Measurements from ENCODE around the gene SDC4.

Gene SDC4

DNA sequence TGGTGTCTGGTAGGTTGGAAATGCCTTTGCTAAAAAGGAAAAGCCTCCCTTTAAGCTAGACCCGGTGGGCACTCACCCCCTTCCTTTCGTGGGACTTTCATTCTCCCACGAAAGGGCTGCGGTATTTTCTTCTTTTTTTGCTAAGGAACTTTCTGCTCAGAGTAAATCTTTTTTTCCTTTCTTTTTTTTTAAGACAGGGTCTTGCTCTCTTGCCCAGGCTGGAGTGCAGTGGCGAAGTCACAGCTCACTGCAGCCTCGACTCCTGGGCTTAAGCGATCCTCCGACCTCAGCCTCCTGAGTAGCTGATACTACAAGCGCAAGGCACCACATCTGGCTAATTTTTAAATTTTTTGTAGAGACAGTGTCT lies 25.9 kb upstream of the SDC4 start:
- H3K36me3 ChIP-seq (ENCODE audit: control insufficient read depth in 1 of 2, insufficient read depth in 2 of 2, low read length in 2 of 2): no peaks in the 10 kb centered on the region
- H3K27ac ChIP-seq (ENCODE audit: low read depth, low read length): no peak overlapping the region
- no peaks in the 10 kb centered on the region for H3K27me3 ChIP-seq (ENCODE audit: control insufficient read depth in 1 of 2, insufficient read depth in 2 of 2, low read length in 2 of 2)
- H3K4me1 ChIP-seq (ENCODE audit: control insufficient read depth in 1 of 2, insufficient read depth in 2 of 2, low read length in 2 of 2): peaks cover 13 to 37% of the 10 kb centered on the region in 2 donors
- H3K4me3 ChIP-seq (ENCODE audit: low read depth in 1 of 2, low read length in 2 of 2): peak overlapping the region; percentile 67 to 82
- peak overlapping the region in 1 of 2 donors; percentile 59 for H3K9ac ChIP-seq (ENCODE audit: low read depth in 1 of 2, low read length in 2 of 2)
- H3K9me3 ChIP-seq (ENCODE audit: control insufficient read depth in 1 of 2, low read length in 2 of 2): no peaks in the 10 kb centered on the region

DNA sequence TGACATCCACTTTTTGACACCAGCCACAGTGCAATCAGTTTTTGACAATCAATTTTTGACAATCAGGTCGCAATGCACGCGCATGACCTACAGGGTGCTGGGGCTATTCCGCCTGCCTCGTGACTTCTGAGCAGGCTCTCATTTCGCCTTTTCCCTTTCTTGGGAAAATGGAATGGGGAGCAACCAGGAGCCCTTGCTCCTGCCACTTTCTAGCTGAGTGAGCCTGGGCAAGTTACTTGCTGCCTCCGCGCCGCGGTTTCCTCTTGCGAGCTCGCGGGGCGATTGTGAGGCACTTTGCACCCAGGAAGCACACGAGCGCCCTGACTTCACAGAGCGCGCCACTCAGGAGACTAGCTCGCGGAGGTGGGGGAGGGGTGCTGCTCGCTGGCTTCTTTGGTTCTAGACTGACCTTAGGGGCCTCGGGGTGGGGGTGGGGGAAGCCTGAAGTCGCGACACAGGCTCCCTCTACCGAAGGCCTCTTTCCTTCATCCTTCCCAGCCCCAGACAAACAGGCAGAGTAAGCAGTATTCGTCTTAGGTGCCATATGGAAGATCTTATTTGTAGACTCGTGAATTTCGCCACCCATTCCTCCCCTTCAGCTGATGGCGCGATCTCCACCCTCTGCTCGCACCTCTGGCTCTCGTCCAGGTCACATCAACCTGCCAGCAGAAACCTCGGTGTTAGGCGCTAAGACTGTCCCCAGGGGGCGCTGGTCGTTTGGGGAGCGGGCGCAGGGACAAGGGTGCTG lies 25.3 kb upstream of the SDC4 start:
- peak overlapping the region; percentile 48 to 59 for H3K9ac ChIP-seq (ENCODE audit: low read depth in 1 of 2, low read length in 2 of 2)
- no peaks in the 10 kb centered on the region for H3K27me3 ChIP-seq (ENCODE audit: control insufficient read depth in 1 of 2, insufficient read depth in 2 of 2, low read length in 2 of 2)
- H3K27ac ChIP-seq (ENCODE audit: low read depth, low read length): peak overlapping the region; percentile 17

DNA sequence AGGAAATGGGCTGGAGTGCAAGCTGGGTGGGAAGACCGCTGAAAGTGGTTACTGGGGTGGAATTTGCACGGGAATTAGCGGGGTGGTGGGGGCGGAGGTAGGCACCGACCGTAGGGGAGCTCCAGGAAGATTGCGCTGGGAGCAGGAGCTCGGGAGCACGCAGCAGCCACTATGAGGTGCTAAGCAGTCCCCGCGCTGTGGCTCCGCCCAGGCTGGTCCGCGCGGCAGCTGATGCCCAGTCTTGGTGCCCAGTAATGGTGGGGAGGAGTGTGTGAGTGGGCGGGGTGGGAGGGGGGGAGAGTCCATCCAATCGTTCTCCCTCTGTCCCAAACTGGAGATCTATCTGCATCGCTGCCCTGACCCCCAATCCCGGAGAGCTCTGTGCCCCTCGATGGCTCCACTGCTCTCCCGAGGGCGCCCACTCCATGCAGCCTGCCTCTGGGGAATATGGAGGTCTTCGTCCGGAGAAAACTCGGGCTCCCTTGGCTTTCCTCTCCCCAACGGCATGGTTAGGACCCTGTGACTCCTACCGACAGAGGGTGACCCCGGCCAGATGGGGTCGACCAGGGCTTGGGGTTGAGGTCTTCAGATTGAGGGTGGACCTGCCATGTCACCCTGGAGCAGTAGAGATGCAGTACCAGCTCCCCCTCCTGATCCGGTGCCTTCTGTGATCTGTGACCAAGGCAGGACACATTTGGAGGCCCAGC lies 24.6 kb upstream of the SDC4 start:
- Histone ChIP-seq H3K4me1 (ENCODE audit: control insufficient read depth in 1 of 2, insufficient read depth in 2 of 2, low read length in 2 of 2) (peaks cover 13 to 46% of the 10 kb centered on the region in 2 donors), H3K36me3 (ENCODE audit: control insufficient read depth in 1 of 2, insufficient read depth in 2 of 2, low read length in 2 of 2) (peaks cover 8 to 9% of the 10 kb centered on the region in 2 donors), H3K27me3 (ENCODE audit: control insufficient read depth in 1 of 2, insufficient read depth in 2 of 2, low read length in 2 of 2) (no peaks in the 10 kb centered on the region), H3K9me3 (ENCODE audit: control insufficient read depth in 1 of 2, low read length in 2 of 2) (no peaks in the 10 kb centered on the region), H3K27ac (ENCODE audit: low read depth, low read length) (no peak overlapping the region), H3K4me3 (ENCODE audit: low read depth in 1 of 2, low read length in 2 of 2) (peak overlapping the region; percentile 67 to 82), H3K9ac (ENCODE audit: low read depth in 1 of 2, low read length in 2 of 2) (peak overlapping the region; percentile 48 to 59)

More for the DNA sequence above, 25.3 kb upstream of the SDC4 start:
- peaks cover 13 to 41% of the 10 kb centered on the region in 2 donors for H3K4me1 ChIP-seq (ENCODE audit: control insufficient read depth in 1 of 2, insufficient read depth in 2 of 2, low read length in 2 of 2)
- no peaks in the 10 kb centered on the region for H3K9me3 ChIP-seq (ENCODE audit: control insufficient read depth in 1 of 2, low read length in 2 of 2)
- peak overlapping the region; percentile 67 to 82 for H3K4me3 ChIP-seq (ENCODE audit: low read depth in 1 of 2, low read length in 2 of 2)
- H3K36me3 ChIP-seq (ENCODE audit: control insufficient read depth in 1 of 2, insufficient read depth in 2 of 2, low read length in 2 of 2): peaks cover 2% of the 10 kb centered on the region in 2 donors

DNA sequence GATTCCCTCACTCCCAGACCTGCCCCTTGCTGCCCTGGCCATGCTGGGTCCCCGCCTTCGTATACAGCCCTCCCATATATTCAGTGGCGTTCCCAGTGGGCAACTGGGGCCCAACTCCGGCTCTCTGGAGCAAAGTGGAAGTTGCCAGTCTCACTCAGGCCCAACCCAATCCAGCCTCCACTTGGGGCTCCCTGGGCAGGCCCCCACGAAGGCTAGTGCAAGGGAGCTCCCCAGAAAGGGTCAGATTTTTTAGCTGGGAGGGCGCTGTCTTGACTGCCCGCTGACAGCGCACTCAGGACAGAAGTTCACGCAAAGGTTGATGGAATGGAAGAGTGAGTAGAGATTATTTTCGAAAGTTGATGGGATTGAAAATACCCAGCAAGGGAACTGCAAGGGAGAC lies 24.0 kb upstream of the SDC4 start:
- H3K4me3 ChIP-seq (ENCODE audit: low read depth in 1 of 2, low read length in 2 of 2): no peak overlapping the region
- H3K4me1 ChIP-seq (ENCODE audit: control insufficient read depth in 1 of 2, insufficient read depth in 2 of 2, low read length in 2 of 2): peaks cover 13 to 51% of the 10 kb centered on the region in 2 donors
- H3K9ac ChIP-seq (ENCODE audit: low read depth in 1 of 2, low read length in 2 of 2): no peak overlapping the region
- H3K27me3 ChIP-seq (ENCODE audit: control insufficient read depth in 1 of 2, insufficient read depth in 2 of 2, low read length in 2 of 2): no peaks in the 10 kb centered on the region
- no peak overlapping the region for H3K27ac ChIP-seq (ENCODE audit: low read depth, low read length)
- H3K9me3 ChIP-seq (ENCODE audit: control insufficient read depth in 1 of 2, low read length in 2 of 2): no peaks in the 10 kb centered on the region
- peaks cover 14 to 15% of the 10 kb centered on the region in 2 donors for H3K36me3 ChIP-seq (ENCODE audit: control insufficient read depth in 1 of 2, insufficient read depth in 2 of 2, low read length in 2 of 2)

DNA sequence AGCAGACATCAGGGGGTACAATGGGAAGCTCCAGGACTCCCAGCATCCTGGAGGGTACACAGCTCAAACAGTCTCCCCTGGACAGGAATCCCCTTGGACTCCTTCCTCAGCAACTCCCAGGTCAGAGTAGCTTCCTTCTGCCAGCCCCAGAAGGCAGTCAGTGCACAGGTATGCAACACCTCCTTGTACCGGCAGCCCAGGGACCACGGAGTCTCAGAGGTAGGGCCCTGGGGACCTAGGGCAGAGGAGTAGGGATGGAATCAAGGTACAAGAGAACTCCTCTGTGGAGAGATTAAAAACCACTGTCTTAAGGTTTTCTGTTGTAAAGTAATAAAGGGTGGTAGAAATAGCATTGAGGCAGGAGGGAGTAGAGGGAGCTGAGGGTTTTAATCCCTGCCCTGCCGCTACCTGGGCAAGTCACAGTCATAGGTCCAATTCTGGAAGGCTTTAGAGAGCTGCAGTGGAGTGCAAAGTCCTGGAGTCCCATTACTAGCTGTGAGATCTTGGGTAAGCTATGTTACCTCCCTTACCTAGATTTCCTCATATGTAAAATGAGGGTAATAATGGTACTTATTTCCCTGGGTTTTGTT lies 22.4 kb upstream of the SDC4 start:
- H3K9me3 ChIP-seq (ENCODE audit: control insufficient read depth in 1 of 2, low read length in 2 of 2): no peaks in the 10 kb centered on the region
- peaks cover 27 to 29% of the 10 kb centered on the region in 2 donors for H3K36me3 ChIP-seq (ENCODE audit: control insufficient read depth in 1 of 2, insufficient read depth in 2 of 2, low read length in 2 of 2)
- H3K9ac ChIP-seq (ENCODE audit: low read depth in 1 of 2, low read length in 2 of 2): no peak overlapping the region
- H3K27me3 ChIP-seq (ENCODE audit: control insufficient read depth in 1 of 2, insufficient read depth in 2 of 2, low read length in 2 of 2): no peaks in the 10 kb centered on the region
- H3K4me3 ChIP-seq (ENCODE audit: low read depth in 1 of 2, low read length in 2 of 2): no peak overlapping the region
- H3K4me1 ChIP-seq (ENCODE audit: control insufficient read depth in 1 of 2, insufficient read depth in 2 of 2, low read length in 2 of 2): peaks cover 13 to 55% of the 10 kb centered on the region in 2 donors
- H3K27ac ChIP-seq (ENCODE audit: low read depth, low read length): no peak overlapping the region

DNA sequence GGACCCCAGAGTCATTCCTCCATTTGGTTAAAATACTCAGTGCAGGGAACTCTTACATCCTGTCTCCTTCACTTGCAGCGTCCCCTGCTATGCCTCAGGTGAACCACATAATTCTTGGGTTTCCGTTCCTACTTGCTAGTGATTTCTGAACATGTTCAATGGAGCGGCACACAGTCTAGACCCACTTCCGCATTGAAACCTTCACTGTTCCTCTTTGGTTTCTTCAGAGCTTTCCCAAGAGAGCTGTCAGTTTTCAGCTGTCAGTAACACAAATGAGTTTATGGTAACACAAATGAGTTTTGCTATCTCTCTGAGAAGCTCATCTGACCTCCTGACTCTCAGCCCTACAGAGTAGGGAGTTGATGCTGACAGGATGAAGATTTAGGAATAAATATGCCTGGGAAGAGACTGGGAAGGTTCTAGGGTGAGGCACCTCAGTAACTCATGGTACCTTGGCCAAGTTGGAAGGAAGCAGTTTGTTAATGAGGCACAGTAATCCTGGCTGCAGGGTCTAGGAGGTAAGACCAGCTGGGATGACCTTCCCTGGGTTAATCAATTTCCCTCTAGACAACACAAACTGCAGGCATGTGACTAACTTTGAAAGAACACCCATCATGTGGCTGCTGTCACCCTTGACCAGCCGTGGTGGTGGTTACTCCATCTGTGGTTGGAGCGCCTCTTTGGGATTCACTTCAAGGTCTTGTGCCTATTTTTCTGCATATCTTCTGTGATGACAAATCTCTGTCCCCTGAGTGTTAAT lies 20.2 kb upstream of the SDC4 start:
- Histone ChIP-seq H3K9ac (ENCODE audit: low read depth in 1 of 2, low read length in 2 of 2) (no peak overlapping the region), H3K9me3 (ENCODE audit: control insufficient read depth in 1 of 2, low read length in 2 of 2) (no peaks in the 10 kb centered on the region), H3K4me3 (ENCODE audit: low read depth in 1 of 2, low read length in 2 of 2) (no peak overlapping the region), H3K36me3 (ENCODE audit: control insufficient read depth in 1 of 2, insufficient read depth in 2 of 2, low read length in 2 of 2) (peaks cover 27 to 35% of the 10 kb centered on the region in 2 donors), H3K27me3 (ENCODE audit: control insufficient read depth in 1 of 2, insufficient read depth in 2 of 2, low read length in 2 of 2) (no peaks in the 10 kb centered on the region), H3K4me1 (ENCODE audit: control insufficient read depth in 1 of 2, insufficient read depth in 2 of 2, low read length in 2 of 2) (peaks cover 20 to 60% of the 10 kb centered on the region in 2 donors), H3K27ac (ENCODE audit: low read depth, low read length) (no peak overlapping the region)

DNA sequence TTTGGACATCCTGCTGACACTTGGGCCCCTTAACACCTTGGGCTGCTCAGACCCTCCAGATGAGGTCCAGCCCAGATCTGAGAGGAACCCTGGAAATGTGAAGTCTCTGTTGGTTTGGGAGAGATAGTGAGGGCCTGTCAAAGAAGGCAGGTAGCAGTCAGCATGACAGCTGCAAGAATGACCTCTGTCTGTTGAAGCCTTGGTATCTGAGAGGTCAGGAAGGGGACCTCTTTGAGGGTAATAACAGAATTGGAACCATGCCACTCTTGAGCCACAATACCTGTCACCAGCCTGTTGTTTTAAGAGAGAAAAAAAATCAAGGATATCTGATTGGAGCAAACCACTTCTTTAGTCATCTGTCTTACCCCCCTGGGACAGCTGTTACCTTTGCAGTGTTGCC lies 18.9 kb upstream of the SDC4 start:
- Histone ChIP-seq H3K9ac (ENCODE audit: low read depth in 1 of 2, low read length in 2 of 2) (no peak overlapping the region), H3K4me3 (ENCODE audit: low read depth in 1 of 2, low read length in 2 of 2) (no peak overlapping the region), H3K4me1 (ENCODE audit: control insufficient read depth in 1 of 2, insufficient read depth in 2 of 2, low read length in 2 of 2) (peaks cover 15 to 49% of the 10 kb centered on the region in 2 donors), H3K9me3 (ENCODE audit: control insufficient read depth in 1 of 2, low read length in 2 of 2) (no peaks in the 10 kb centered on the region), H3K27ac (ENCODE audit: low read depth, low read length) (no peak overlapping the region), H3K36me3 (ENCODE audit: control insufficient read depth in 1 of 2, insufficient read depth in 2 of 2, low read length in 2 of 2) (peaks cover 27 to 35% of the 10 kb centered on the region in 2 donors), H3K27me3 (ENCODE audit: control insufficient read depth in 1 of 2, insufficient read depth in 2 of 2, low read length in 2 of 2) (no peaks in the 10 kb centered on the region)

DNA sequence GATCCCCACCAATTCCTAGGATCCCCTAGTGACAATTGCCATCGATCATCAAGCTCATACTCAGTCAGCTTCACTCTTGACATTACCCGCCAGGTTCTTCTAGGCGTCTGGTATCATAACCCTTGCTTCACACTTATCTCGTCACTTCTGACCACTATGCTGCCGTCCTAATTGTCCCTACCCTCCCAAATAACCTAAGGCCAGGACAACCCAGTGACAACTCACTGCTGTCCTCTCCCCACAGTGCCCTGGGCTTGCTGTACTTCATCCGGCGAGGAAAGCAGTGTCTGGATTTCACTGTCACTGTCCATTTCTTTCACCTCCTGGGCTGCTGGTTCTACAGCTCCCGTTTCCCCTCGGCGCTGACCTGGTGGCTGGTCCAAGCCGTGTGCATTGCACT lies 18.4 kb upstream of the SDC4 start:
- H3K4me3 ChIP-seq (ENCODE audit: low read depth in 1 of 2, low read length in 2 of 2): no peak overlapping the region
- H3K9ac ChIP-seq (ENCODE audit: low read depth in 1 of 2, low read length in 2 of 2): no peak overlapping the region
- peaks cover 27 to 35% of the 10 kb centered on the region in 2 donors for H3K36me3 ChIP-seq (ENCODE audit: control insufficient read depth in 1 of 2, insufficient read depth in 2 of 2, low read length in 2 of 2)
- H3K9me3 ChIP-seq (ENCODE audit: control insufficient read depth in 1 of 2, low read length in 2 of 2): no peaks in the 10 kb centered on the region
- no peak overlapping the region for H3K27ac ChIP-seq (ENCODE audit: low read depth, low read length)
- no peaks in the 10 kb centered on the region for H3K27me3 ChIP-seq (ENCODE audit: control insufficient read depth in 1 of 2, insufficient read depth in 2 of 2, low read length in 2 of 2)
- H3K4me1 ChIP-seq (ENCODE audit: control insufficient read depth in 1 of 2, insufficient read depth in 2 of 2, low read length in 2 of 2): peaks cover 15 to 49% of the 10 kb centered on the region in 2 donors

DNA sequence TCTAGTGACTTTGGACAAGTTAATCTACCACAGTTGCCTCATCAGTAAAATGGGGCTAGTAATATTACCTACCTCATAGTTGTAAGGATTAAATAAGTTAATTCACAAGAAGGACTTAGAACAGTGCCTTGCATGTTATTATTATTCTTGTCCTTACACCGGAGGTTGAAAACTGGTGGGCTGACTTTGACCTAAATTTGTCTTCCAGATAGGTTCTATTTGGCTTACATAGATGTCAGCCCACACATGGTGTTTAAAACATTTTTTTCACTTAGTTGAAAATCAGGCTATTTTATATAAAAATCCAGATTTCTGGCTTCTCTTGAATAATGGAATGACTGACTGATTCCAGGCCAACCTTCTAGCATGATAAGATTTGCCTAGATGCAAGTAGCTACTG lies 18.0 kb upstream of the SDC4 start:
- no peak overlapping the region for H3K4me3 ChIP-seq (ENCODE audit: low read depth in 1 of 2, low read length in 2 of 2)
- no peak overlapping the region for H3K9ac ChIP-seq (ENCODE audit: low read depth in 1 of 2, low read length in 2 of 2)
- H3K27ac ChIP-seq (ENCODE audit: low read depth, low read length): no peak overlapping the region
- H3K9me3 ChIP-seq (ENCODE audit: control insufficient read depth in 1 of 2, low read length in 2 of 2): no peaks in the 10 kb centered on the region
- H3K27me3 ChIP-seq (ENCODE audit: control insufficient read depth in 1 of 2, insufficient read depth in 2 of 2, low read length in 2 of 2): no peaks in the 10 kb centered on the region
- peaks cover 27 to 35% of the 10 kb centered on the region in 2 donors for H3K36me3 ChIP-seq (ENCODE audit: control insufficient read depth in 1 of 2, insufficient read depth in 2 of 2, low read length in 2 of 2)
- H3K4me1 ChIP-seq (ENCODE audit: control insufficient read depth in 1 of 2, insufficient read depth in 2 of 2, low read length in 2 of 2): peaks cover 11 to 46% of the 10 kb centered on the region in 2 donors

All from duodenal mucosa (tissue), 2 donors.